SH-SY5Y (cell line): ENCODE measurements around the gene CBX4.

Experiments used
- GATA2 ChIP-seq: IDR thresholded peaks from 2 replicates; pipeline ENCODE4 v1.6.1; 2011; ENCODE audit warnings: mild to moderate bottlenecking, low read depth, low read length
- GATA3 ChIP-seq: IDR thresholded peaks from 2 replicates; pipeline ENCODE4 v1.6.1; 2011; ENCODE audit warnings: low read depth, mild to moderate bottlenecking, low read length, moderate library complexity

DNA sequence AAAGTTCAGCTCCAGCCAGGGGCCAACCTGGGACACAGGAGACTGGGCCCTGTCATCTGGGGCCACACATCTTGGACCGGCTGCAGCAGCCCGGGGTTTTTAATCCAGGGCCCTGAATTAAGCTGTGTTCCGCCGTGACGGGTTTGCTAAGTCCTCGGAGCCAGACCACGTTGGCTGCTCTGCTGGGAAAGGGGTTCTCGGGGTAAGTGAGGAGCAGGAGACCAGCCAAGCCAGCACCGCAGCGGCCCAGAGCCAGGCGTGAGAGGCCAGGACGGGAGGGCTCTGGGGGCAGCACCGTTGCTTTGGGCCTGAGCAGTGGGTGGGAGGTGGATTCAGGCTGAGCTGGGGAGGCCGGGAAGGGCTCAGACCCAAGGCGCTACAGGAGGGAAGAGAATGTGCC, 31.3 kb upstream of the CBX4 start:
- TF ChIP-seq GATA2 (no peak), GATA3 (no peak)
